Naive thymus-derived CD8-positive, alpha-beta T cell (primary cell): Measurements from ENCODE around the gene IQCN. TPM values are rescaled to one million over a fixed set of nuclear protein-coding genes. Genes with fewer than 3 reads are reported as not detected.

Source experiments
- ATAC-seq, 2 donors: fragments of 150-1000 bp; cut with Tn5 transposase in 1 of 2; sonication (Bioruptor Pico), chemical (Tn5 transposase) in 1 of 2; 1 replicate in 1 of 2; 2 replicates in 1 of 2; pipeline ENCODE4 v1.10.0; 2021; ENCODE audit warnings: mild to moderate bottlenecking in 2 of 2, moderate library complexity in 2 of 2
- POLR2A ChIA-PET: fragments of 350-600 bp; sonication (Branson Sonifier 250); formaldehyde crosslinking; loops from one replicate; lab custom pipeline; 2021; ENCODE audit warnings: antibody characterized with exemption; lab: Charles Lee
- DNase-seq, 10 donors: peaks; one replicate each; pipeline versions ENCODE4 v3.0.0 to v3.0.0-alpha.2; 2020 to 2022
- H3K27ac Mint-ChIP-seq, 10 donors: one replicate each; pipeline ENCODE4 v1.8.0; 2020 to 2022; ENCODE audit warnings: mild to moderate bottlenecking in 10 of 10, mixed read lengths in 10 of 10, moderate library complexity in 4 of 10, inconsistent platforms in 1 of 10
- H3K27me3 Mint-ChIP-seq, 5 donors: one replicate each; pipeline ENCODE4 v1.8.0; 2021 to 2022; ENCODE audit warnings: mixed read lengths in 5 of 5
- H3K36me3 Mint-ChIP-seq, 3 donors: one replicate each; pipeline ENCODE4 v1.8.0; 2020 to 2022; ENCODE audit warnings: mixed read lengths in 3 of 3, mild to moderate bottlenecking in 2 of 3, inconsistent platforms in 1 of 3
- H3K4me1 Mint-ChIP-seq, 4 donors: one replicate each; pipeline ENCODE4 v1.8.0; 2021 to 2022; ENCODE audit warnings: mixed read lengths in 4 of 4
- H3K4me3 Mint-ChIP-seq, 10 donors: one replicate each; pipeline ENCODE4 v1.8.0; 2020 to 2022; ENCODE audit warnings: mild to moderate bottlenecking in 10 of 10, mixed read lengths in 10 of 10, moderate library complexity in 6 of 10, inconsistent platforms in 1 of 10
- H3K9me3 Mint-ChIP-seq, 9 donors: one replicate each; pipeline ENCODE4 v1.8.0; 2020 to 2022; ENCODE audit warnings: mixed read lengths in 9 of 9, mild to moderate bottlenecking in 3 of 9, inconsistent platforms in 1 of 9, moderate library complexity in 1 of 9
- polyA plus RNA-seq, 3 donors: library from polyadenylated mRNA; unstranded; fragments of 300-500 nt; fragmentation: Illumina TruSeq; gene quantifications; one replicate each; pipeline ENCODE4 v1.2.3, GENCODE V29; 2021
- total RNA-seq, 8 experiments: library from RNA in 2 of 8; stranded (reverse) in 2 of 8; gene quantifications; one replicate each; pipeline ENCODE4 v1.2.3 and lab custom pipeline; 2021 to 2026

IQCN gene, protein sequence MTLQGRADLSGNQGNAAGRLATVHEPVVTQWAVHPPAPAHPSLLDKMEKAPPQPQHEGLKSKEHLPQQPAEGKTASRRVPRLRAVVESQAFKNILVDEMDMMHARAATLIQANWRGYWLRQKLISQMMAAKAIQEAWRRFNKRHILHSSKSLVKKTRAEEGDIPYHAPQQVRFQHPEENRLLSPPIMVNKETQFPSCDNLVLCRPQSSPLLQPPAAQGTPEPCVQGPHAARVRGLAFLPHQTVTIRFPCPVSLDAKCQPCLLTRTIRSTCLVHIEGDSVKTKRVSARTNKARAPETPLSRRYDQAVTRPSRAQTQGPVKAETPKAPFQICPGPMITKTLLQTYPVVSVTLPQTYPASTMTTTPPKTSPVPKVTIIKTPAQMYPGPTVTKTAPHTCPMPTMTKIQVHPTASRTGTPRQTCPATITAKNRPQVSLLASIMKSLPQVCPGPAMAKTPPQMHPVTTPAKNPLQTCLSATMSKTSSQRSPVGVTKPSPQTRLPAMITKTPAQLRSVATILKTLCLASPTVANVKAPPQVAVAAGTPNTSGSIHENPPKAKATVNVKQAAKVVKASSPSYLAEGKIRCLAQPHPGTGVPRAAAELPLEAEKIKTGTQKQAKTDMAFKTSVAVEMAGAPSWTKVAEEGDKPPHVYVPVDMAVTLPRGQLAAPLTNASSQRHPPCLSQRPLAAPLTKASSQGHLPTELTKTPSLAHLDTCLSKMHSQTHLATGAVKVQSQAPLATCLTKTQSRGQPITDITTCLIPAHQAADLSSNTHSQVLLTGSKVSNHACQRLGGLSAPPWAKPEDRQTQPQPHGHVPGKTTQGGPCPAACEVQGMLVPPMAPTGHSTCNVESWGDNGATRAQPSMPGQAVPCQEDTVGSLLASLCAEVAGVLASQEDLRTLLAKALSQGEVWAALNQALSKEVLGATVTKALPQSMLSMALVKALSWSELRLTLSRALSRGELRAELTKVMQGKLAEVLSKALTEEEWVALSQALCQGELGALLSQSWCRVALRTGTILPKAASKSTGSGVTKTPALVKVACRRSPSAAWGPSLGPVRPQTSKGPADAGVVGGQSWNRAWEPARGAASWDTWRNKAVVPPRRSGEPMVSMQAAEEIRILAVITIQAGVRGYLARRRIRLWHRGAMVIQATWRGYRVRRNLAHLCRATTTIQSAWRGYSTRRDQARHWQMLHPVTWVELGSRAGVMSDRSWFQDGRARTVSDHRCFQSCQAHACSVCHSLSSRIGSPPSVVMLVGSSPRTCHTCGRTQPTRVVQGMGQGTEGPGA (N-terminal part only)
- total RNA-seq = 1 to 10 TPM; 7.4 to 8.4 TPM
- under 1 TPM in 2 of 3 donors, not detected in 1; 0.06 to 0.15 TPM for polyA plus RNA-seq
- total RNA-seq (lab: John Stamatoyannopoulos, UW) = 0.90 to 64.7 (median 5.3) reads per million in 6 experiments

DNA sequence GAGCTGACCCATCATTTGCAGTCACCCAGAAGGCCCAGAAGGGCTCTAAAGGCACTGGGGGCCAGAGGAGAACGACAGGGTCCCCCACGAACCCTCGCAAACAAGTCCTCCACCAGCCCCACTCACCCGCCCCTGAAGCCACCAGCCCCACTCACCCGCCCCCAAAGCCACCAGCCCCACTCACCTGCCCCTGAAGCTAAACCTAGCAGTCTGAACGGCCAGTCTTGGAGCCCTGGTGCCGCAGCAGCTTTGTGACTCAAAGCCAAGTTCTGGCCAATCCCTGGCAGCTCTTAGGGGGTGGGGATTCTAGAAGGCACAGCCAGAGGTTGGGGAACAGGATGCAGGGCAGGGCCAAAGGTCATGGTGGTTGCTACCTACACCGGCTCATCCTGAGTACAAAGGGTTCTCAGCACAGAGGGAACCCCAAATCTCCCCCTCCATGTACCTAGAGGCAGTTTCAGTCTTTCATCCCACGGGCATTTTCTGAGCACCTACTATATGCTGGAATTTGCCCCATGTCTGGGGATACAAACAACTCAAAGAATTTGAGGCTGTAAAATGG lies at the start of gene IQCN:
TSS of gene IQCN (minus strand) at position 234 of the 562 bp plus-strand sequence. CDS start 4,974 bp downstream, outside the sequence.
- Mint-ChIP-seq H3K36me3 (peaks cover 0 to 42% (median 5%) of the 10 kb centered on the region in 3 donors), H3K27me3 (no peaks in the 10 kb centered on the region), H3K4me1 (peaks cover 17 to 54% (median 45%) of the 10 kb centered on the region in 4 donors), H3K27ac (peak within 1 kb of the TSS; percentile 56 to 100 (median 76)), H3K4me3 (peak within 1 kb of the TSS in 8 of 10 donors; percentile 14 to 75 (median 57)), H3K9me3 (no peaks in the 10 kb centered on the region)
- POLR2A ChIA-PET = interaction anchor here (0.5 to 23.0 kb wide), 4 partner anchors 21 to 621 kb away, joined by 3 to 2305 read pairs (median 4); partner anchors contain the start of gene LSM4
- peak; percentile 16 to 29 for ATAC-seq
- peak in 7 of 10 donors; percentile 49 to 78 (median 66) for DNase-seq

DNA sequence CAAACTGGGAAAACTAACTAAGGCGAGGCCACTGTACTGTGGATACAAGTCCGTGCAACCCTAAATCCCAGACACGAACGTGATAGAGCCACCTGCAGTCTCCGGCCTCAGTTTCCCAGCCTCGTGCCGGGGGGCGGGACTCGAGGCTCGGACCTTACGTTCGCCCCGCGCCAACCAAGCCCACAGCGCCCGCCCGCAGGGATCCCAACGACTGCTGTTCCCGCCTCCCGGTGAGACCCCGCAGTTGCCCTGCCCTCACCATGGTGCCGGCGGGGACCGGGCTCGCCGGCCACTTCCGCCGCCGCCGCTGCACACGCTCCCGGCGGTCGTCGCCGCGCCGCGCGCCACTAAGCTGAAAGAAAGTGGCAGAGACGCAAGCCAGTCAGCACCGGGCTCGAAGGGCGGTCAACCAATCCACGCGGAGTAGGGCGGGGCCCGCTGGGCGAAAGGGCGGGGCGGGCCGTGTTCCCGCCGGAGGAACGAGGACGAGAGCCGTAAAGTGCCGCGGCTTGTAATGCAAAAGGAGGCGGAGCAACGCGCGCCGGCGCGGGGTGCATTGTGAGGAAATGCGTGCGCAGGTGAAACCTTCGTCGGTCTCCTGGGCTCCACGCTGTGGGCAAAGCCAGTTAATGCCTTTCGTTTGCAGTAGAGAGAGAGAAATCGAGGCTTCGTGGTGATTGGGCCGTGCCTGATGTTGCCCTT lies 48.7 kb upstream of the IQCN start, which contains the start of gene LSM4:
TSS of gene LSM4 (minus strand) at position 318 of the 702 bp plus-strand sequence. CDS start at position 262, 56 bp downstream.
- POLR2A ChIA-PET = interaction anchor here (0.7 to 34.7 kb wide), 15 partner anchors 10 to 509 kb away, joined by 3 to 2305 read pairs (median 4); partner anchors contain the start of genes IL12RB1, IQCN, JUND and RAB3A
- H3K4me3 Mint-ChIP-seq = peak within 1 kb of the TSS; percentile 81 to 90 (median 86)
- no peaks in the 10 kb centered on the region for H3K9me3 Mint-ChIP-seq
- peaks cover 29 to 59% (median 56%) of the 10 kb centered on the region in 4 donors for H3K4me1 Mint-ChIP-seq
- peak; percentile 95 to 100 (median 99) for DNase-seq
- peak; percentile 92 to 93 for ATAC-seq
- peaks cover 0 to 5% (median 0%) of the 10 kb centered on the region in 3 donors for H3K36me3 Mint-ChIP-seq
- H3K27me3 Mint-ChIP-seq = no peaks in the 10 kb centered on the region
- peak within 1 kb of the TSS; percentile 89 to 98 (median 98) for H3K27ac Mint-ChIP-seq

DNA sequence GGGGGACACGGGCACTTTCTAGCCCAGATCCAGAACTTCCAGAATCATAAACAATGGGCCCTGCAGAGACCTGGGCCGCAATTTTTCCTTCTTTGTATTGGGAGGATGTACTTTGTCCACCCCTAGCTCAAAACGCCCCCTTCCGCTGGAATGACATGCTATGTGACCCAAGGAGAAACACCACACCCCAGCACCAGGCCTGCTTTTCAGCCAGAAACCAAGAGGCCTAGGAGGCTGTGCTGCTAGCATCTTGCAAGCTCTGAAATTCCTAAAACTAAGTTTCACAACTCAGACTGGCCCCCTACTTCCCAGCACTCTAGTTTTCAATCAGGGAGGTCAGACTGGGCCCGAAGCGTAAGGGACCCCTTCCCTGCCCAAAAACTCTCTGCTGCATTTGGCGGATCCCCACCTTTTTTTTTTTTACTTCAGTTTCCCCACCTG lies 48.1 kb upstream of the IQCN start:
- Mint-ChIP-seq H3K27me3 (no peaks in the 10 kb centered on the region), H3K36me3 (peaks cover 0 to 5% (median 0%) of the 10 kb centered on the region in 3 donors), H3K27ac (peak overlapping the region; percentile 74 to 98 (median 96)), H3K9me3 (no peaks in the 10 kb centered on the region), H3K4me1 (peaks cover 30 to 64% (median 62%) of the 10 kb centered on the region in 4 donors), H3K4me3 (peak overlapping the region; percentile 81 to 90 (median 86))
- POLR2A ChIA-PET = interaction anchor here (0.7 to 34.7 kb wide), 15 partner anchors 10 to 510 kb away, joined by 3 to 2305 read pairs (median 4); partner anchors contain the start of genes IL12RB1, IQCN, JUND and RAB3A
- ATAC-seq (no peak), DNase-seq (peak in 1 of 10 donors; percentile 60)

DNA sequence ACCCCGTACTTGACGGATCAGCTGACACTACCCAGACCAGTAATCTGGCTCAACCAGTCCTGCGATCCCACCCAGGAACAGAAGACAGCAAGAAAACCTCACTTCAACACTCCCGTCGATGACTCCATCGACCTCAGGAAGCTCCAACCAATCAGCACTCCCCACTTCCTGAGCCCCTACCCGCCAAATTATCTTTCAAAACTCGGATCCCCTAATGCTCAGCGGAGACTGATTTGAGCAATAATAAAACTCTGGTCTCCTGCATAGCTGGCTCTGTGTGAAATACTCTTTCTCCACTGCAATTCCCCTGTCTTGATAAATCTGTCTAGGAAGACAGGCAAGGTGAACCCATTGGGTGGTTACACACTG lies 47.5 kb upstream of the IQCN start:
- no peaks in the 10 kb centered on the region for H3K27me3 Mint-ChIP-seq

DNA sequence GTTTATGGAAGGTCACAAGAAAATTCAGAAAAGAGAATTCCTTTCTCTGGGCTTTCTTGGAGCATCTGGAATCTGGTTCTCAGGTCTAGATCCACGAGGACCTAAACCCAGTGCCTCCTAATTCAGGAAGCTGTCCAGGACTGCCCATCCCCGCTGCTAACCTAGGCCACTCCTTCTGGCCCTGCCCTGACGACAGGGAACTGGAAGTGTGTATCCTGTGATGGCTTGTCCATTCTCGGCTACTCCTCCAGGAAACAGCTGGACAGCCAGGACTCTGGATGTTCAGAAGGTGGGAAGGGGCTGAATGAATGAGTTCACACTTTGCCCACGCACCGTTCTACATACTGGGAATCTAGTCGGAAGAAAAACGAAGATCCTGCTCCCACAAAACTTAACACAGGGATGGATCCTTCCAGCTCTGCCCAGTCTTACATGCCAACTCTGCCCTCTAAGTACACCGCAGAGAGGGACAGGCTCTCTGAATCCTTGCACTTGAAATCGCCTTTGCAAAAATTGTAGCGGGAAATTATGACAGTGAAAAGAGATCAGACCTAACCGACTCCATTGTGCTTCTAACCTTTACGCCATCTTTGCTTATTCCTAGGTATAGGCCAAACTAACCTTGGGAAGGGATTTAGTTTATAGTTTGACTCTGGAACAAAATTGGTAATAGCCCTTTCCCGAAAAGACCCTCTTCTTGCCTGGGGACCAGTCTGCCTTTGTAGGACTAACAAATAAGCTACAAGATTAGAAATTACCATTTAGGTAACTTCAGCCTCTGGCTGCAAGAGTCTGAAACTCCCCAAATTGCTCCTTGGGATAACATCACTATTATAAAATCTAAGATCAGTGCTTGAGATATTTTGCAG lies 46.8 kb upstream of the IQCN start:
- POLR2A ChIA-PET = interaction anchor here (1.0 to 34.7 kb wide), 7 partner anchors 9 to 126 kb away, joined by 3 to 2305 read pairs (median 35); partner anchors contain the start of genes IQCN and JUND
- Mint-ChIP-seq H3K4me1 (peaks cover 30 to 68% (median 64%) of the 10 kb centered on the region in 4 donors), H3K27me3 (no peaks in the 10 kb centered on the region), H3K9me3 (no peaks in the 10 kb centered on the region), H3K4me3 (peak overlapping the region; percentile 81 to 90 (median 86)), H3K36me3 (peaks cover 0 to 5% (median 0%) of the 10 kb centered on the region in 3 donors), H3K27ac (peak overlapping the region; percentile 89 to 98 (median 96))
- DNase-seq (peak in 1 of 10 donors; percentile 51), ATAC-seq (no peak)

More for the DNA sequence above, 47.5 kb upstream of the IQCN start:
- Mint-ChIP-seq H3K4me1 (peaks cover 30 to 64% (median 62%) of the 10 kb centered on the region in 4 donors), H3K27ac (peak overlapping the region; percentile 74 to 98 (median 96)), H3K9me3 (no peaks in the 10 kb centered on the region), H3K36me3 (peaks cover 0 to 5% (median 0%) of the 10 kb centered on the region in 3 donors), H3K4me3 (peak overlapping the region; percentile 81 to 90 (median 86))
- POLR2A ChIA-PET = interaction anchor here (0.7 to 34.7 kb wide), 9 partner anchors 10 to 235 kb away, joined by 3 to 2305 read pairs (median 16); partner anchors contain the start of genes IL12RB1, IQCN and JUND
- peak in 5 of 10 donors; percentile 20 to 52 (median 26) for DNase-seq
- ATAC-seq = no peak

DNA sequence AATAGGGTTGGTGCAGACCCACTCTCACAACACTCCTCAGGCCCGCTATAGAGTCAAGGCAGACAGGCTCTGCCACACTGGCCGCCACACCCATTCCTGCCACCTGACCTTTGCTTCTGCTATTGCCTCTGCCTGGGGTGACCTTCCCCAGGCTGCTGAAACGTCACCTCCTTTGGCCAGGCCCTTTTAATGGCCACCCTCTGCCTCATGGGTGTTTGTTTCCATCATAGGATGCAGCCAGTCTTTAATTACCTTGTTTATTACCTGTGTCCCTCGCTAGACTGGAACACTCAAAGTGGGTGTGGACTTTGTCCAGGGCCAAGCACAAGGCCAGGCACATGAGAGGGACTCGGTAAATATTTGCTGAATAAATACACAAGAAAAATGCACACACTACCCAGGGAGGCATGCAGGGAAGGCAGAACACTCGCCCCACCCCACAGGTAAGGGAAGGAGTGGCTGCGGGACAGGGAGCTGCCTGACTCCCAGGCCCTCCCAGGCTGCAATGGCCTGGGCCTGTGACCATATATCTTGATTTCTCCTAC lies 45.4 kb upstream of the IQCN start:
- H3K4me3 Mint-ChIP-seq = peak overlapping the region in 9 of 10 donors; percentile 41 to 80 (median 68)
- no peak for ATAC-seq
- POLR2A ChIA-PET = interaction anchor here (1.2 to 34.7 kb wide), 7 partner anchors 9 to 127 kb away, joined by 4 to 2305 read pairs (median 81); partner anchors contain the start of genes IQCN, JUND and MPV17L2
- H3K36me3 Mint-ChIP-seq = peaks cover 0 to 8% (median 0%) of the 10 kb centered on the region in 3 donors
- no peaks in the 10 kb centered on the region for H3K27me3 Mint-ChIP-seq
- H3K27ac Mint-ChIP-seq = peak overlapping the region; percentile 89 to 95 (median 93)
- peak in 1 of 10 donors; percentile 30 for DNase-seq
- H3K4me1 Mint-ChIP-seq = peaks cover 30 to 75% (median 67%) of the 10 kb centered on the region in 4 donors
- H3K9me3 Mint-ChIP-seq = no peaks in the 10 kb centered on the region

DNA sequence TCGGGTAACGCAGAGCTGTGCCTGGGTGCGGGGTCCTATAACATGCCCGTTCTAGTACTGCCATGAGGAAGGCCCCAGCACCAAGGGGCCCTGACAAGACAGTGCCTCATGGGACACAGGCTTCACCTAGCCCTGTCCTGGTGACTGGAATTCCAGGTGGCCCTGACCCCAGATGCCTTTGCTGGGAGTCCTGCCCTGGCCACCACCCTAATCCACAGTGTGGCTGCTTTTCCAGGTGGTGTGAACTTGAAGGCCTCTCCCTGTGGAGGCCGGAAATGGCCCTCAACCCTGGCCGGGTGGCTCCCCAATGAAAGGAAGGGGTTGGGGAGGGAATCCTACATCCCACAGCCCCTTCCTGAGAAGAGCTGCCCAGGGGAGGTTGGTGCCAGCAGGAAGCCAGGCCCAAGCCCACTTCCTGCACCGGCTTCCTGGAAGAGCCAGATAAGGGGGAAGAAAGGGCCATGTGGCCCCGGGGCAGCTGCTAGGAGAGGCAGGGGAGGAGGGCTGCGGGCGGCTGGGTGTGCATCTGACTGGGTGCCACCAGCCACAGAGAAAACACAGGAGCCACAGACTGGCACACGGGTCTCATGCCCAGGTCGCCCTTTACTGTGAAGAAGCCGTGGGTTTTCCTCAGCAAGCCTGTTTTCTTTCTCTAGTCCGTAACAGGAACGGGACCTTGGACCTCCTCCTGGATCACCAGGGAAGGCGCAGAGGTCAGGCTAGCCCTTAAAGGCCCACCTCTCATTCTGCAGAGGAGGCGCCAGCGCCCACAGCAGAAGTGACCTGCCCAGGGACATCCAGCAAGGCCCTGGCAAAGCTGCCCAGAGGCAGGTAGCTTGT lies 43.9 kb upstream of the IQCN start:
- peak; percentile 61 to 76 for ATAC-seq
- Mint-ChIP-seq H3K27ac (peak overlapping the region; percentile 89 to 95 (median 93)), H3K9me3 (no peaks in the 10 kb centered on the region), H3K27me3 (no peaks in the 10 kb centered on the region), H3K36me3 (peaks cover 0 to 17% (median 0%) of the 10 kb centered on the region in 3 donors), H3K4me3 (peak overlapping the region; percentile 58 to 85 (median 76)), H3K4me1 (peaks cover 27 to 71% (median 59%) of the 10 kb centered on the region in 4 donors)
- POLR2A ChIA-PET = interaction anchor here (0.5 to 34.7 kb wide), 7 partner anchors 8 to 126 kb away, joined by 3 to 2305 read pairs (median 8); partner anchors contain the start of genes IQCN, JUND and MPV17L2
- DNase-seq = peak in 8 of 10 donors; percentile 33 to 73 (median 51)

DNA sequence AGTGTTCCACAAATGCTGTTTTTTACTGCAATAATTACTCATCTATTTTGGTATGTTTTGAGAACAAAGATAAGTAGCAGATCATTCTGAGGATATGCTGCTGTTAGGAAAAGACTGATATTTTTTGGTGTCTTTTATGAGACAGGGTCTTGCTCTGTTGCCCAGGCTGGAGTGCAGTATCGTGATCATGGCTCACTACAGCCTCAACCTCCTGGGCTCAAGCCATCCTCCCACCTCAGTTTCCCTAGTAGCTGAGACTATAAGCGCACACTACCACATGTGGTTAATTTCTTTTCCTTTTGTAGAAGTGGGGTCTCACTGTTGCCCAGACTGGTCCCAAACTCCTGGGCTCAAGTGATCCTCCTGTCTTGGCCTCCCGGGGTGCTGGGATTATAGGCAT lies 39.1 kb upstream of the IQCN start:
- Mint-ChIP-seq H3K4me1 (peaks cover 8 to 48% (median 19%) of the 10 kb centered on the region in 4 donors), H3K27me3 (no peaks in the 10 kb centered on the region), H3K9me3 (no peaks in the 10 kb centered on the region), H3K36me3 (peaks cover 0 to 26% (median 4%) of the 10 kb centered on the region in 3 donors), H3K27ac (peak overlapping the region in 4 of 10 donors; percentile 22 to 44 (median 26)), H3K4me3 (no peak overlapping the region)
- DNase-seq (no peak), ATAC-seq (no peak)
- POLR2A ChIA-PET = interaction anchor here (0.5 to 34.7 kb wide), 4 partner anchors 9 to 30 kb away, joined by 3 to 2305 read pairs (median 70); partner anchors contain the start of genes IQCN, JUND and LSM4
